C4-2B (cell line): ENCODE data around the gene CRP.

ENCODE experiments used
- ZFX ChIP-seq: fragments of 450-650 bp; IDR thresholded peaks from 2 replicates; pipeline ENCODE4 v1.6.1; 2017
- TF ChIP-seq, protein P1 (sequence below): fragments of 450-650 bp; conservative IDR thresholded peaks from 2 replicates; pipeline ENCODE4 v1.5.1; 2017; ENCODE audit warnings: mild to moderate bottlenecking

DNA sequence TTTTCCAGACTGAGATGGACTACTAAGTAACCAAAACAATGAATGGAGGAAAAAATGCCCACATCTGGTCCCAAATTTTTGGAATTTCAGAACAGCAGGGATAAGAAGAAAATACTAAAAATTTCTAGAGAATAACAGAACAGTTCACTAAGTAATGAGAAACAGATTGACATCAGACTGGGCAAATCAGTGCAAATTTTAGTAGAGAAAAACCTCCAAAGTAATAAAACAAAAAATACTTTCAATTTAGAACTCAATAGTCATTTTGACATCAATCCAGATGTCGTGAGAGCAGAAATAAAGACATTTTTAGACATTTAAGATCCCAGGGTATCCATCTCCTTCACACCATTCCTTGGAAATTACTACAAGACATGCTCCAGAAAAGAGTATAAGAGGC lies 39.3 kb downstream of the CRP start:
- TF ChIP-seq, protein P1, sequence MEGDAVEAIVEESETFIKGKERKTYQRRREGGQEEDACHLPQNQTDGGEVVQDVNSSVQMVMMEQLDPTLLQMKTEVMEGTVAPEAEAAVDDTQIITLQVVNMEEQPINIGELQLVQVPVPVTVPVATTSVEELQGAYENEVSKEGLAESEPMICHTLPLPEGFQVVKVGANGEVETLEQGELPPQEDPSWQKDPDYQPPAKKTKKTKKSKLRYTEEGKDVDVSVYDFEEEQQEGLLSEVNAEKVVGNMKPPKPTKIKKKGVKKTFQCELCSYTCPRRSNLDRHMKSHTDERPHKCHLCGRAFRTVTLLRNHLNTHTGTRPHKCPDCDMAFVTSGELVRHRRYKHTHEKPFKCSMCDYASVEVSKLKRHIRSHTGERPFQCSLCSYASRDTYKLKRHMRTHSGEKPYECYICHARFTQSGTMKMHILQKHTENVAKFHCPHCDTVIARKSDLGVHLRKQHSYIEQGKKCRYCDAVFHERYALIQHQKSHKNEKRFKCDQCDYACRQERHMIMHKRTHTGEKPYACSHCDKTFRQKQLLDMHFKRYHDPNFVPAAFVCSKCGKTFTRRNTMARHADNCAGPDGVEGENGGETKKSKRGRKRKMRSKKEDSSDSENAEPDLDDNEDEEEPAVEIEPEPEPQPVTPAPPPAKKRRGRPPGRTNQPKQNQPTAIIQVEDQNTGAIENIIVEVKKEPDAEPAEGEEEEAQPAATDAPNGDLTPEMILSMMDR = no peak
- TF ChIP-seq ZFX = no peak
